ENCODE measurements around the gene CCNK. TPM values are rescaled to one million over a fixed set of nuclear protein-coding genes. Genes with fewer than 3 reads are reported as not detected.

The CCNK gene
- total RNA-seq, 1 donor from 2014 or later = 62.3 TPM

DNA sequence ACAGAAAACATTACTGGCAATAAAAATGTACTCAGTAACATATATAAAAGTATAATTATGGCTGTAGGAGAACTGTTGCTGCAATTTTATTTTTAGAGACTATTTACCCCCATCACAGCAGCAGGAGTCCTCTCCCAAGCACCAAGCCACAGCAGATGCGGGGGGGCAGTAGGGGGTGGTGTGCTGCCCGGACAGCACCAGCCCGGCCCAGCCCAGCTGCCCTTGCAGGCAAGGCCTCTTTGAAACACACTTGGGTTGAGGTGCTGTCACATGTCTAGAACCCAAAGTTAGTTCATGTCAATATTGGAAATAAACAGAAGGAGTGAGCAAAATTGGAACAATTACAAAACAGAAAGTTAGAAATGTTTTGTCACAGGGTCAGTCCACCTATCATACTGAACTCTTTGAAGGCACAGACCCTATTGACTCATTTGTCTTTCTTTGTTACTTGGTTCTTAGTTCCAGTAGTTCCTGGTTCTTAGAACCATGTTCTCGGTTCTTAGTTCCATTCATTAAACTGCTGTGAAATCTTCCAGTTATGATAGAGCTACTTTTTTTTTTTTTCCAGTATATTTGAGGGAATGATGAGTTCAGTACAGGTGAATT, 22.7 kb downstream of the CCNK start:
- Mint-ChIP-seq H3K27ac (ENCODE audit: unreplicated experiment) (no peak overlapping the region), H3K4me3 (ENCODE audit: unreplicated experiment) (no peak overlapping the region), H3K4me1 (ENCODE audit: low read depth) (no peaks in the 10 kb centered on the region), H3K9me3 (ENCODE audit: low read depth) (no peaks in the 10 kb centered on the region), H3K36me3 (ENCODE audit: low read depth) (peaks cover 45% of the 10 kb centered on the region), H3K27me3 (ENCODE audit: low read depth) (no peaks in the 10 kb centered on the region)
- DNase-seq (ENCODE audit: low spot score) = peak; percentile 64
- TF ChIP-seq, protein P1, sequence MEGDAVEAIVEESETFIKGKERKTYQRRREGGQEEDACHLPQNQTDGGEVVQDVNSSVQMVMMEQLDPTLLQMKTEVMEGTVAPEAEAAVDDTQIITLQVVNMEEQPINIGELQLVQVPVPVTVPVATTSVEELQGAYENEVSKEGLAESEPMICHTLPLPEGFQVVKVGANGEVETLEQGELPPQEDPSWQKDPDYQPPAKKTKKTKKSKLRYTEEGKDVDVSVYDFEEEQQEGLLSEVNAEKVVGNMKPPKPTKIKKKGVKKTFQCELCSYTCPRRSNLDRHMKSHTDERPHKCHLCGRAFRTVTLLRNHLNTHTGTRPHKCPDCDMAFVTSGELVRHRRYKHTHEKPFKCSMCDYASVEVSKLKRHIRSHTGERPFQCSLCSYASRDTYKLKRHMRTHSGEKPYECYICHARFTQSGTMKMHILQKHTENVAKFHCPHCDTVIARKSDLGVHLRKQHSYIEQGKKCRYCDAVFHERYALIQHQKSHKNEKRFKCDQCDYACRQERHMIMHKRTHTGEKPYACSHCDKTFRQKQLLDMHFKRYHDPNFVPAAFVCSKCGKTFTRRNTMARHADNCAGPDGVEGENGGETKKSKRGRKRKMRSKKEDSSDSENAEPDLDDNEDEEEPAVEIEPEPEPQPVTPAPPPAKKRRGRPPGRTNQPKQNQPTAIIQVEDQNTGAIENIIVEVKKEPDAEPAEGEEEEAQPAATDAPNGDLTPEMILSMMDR (IDR thresholded peaks at IDR 0.05) = no peak

DNA sequence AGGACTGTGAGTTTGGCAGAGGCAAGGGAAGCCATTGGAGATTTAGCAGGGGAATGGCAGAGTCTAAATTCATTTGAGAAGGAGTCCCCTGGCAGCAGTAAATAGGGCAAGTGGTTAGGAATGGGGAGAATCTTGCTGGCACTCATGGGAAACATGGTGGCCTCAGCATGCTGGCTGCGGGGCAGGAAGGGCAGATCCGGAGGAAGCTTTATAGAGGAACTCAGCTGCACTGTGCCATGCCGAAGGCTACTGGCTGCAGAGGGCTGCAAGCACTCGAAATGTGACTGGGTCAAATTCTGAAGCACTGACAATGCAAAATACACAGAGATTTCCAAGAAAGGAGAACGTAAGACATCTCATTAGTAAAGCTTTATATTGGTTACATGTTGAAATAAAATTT, 23.9 kb downstream of the CCNK start:
- no peaks in the 10 kb centered on the region for H3K9me3 Mint-ChIP-seq (ENCODE audit: low read depth)
- peaks cover 7% of the 10 kb centered on the region for H3K4me1 Mint-ChIP-seq (ENCODE audit: low read depth)
- no peak overlapping the region for H3K27ac Mint-ChIP-seq (ENCODE audit: unreplicated experiment)
- TF ChIP-seq, protein P1 (IDR thresholded peaks at IDR 0.05) = no peak
- DNase-seq (ENCODE audit: low spot score) = peak; percentile 24
- H3K36me3 Mint-ChIP-seq (ENCODE audit: low read depth) = peaks cover 49% of the 10 kb centered on the region
- H3K4me3 Mint-ChIP-seq (ENCODE audit: unreplicated experiment) = no peak overlapping the region
- H3K27me3 Mint-ChIP-seq (ENCODE audit: low read depth) = no peaks in the 10 kb centered on the region

DNA sequence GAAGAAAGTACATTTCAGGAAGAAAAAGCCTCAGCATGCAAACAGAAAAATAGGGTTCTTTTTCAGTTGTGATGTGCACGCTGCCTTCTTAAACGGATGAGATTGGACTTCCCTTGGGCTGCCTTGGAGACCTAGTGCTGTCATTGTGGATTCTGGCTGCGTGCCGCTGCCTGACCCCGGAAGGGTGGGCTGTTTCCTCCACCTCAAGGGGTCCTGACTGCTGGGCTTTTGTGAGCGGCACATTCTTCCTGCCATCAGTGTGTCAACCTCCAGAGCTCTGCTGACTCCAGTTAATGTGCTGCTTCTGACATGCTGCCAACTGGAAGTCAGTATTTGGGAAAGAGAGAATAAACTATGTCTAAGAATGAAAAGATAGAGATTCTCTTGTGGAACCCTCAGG, 25.1 kb downstream of the CCNK start:
- Mint-ChIP-seq H3K4me3 (ENCODE audit: unreplicated experiment) (no peak overlapping the region), H3K36me3 (ENCODE audit: low read depth) (peaks cover 46% of the 10 kb centered on the region), H3K27ac (ENCODE audit: unreplicated experiment) (no peak overlapping the region)

DNA sequence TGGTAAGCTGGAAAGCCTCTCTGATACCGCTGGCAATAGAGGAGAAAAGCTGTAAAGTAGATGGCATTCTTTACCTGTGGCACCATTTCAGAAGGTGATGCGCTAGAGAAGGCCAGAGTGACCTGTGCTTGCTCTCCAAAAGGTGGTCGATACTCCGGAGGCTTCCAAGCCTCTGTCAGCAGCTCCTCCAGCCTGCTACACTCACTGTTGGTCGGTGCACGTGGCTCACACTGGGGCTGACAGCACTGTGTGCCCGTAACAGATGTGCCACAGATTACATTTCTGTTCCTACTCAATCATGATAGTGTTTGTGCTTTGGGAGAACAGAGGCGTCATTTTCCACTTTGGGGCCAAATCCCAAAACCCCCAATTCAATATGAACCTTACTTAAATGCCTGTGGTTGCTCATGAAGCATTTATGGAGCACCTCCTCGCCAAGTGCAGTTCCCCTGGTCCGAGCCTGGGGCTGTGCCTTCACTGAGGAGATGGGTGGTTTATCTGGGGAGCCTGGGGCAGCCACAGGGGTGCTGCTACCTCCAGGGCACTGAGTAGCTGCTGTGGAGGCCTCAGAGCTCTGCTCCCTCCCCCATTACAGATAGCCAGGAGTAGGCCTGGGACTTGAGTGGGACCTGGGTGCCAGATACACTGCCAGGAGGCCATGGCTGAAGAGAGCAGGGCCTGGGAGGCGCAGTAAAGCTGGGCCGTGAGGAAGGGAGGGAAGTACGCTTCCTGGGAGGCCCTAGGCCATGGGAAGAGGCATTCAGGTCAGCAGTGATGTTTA, 26.8 kb downstream of the CCNK start:
- DNase-seq (ENCODE audit: low spot score) = peak; percentile 55
- Mint-ChIP-seq H3K9me3 (ENCODE audit: low read depth) (no peaks in the 10 kb centered on the region), H3K4me1 (ENCODE audit: low read depth) (peaks cover 27% of the 10 kb centered on the region), H3K27me3 (ENCODE audit: low read depth) (no peaks in the 10 kb centered on the region), H3K36me3 (ENCODE audit: low read depth) (peaks cover 42% of the 10 kb centered on the region), H3K4me3 (ENCODE audit: unreplicated experiment) (no peak overlapping the region), H3K27ac (ENCODE audit: unreplicated experiment) (no peak overlapping the region)
- TF ChIP-seq, protein P1 (IDR thresholded peaks at IDR 0.05) = no peak

More for the DNA sequence above, 25.1 kb downstream of the CCNK start:
- TF ChIP-seq, protein P1 (IDR thresholded peaks at IDR 0.05) = no peak
- peak; percentile 32 for DNase-seq (ENCODE audit: low spot score)
- peaks cover 15% of the 10 kb centered on the region for H3K4me1 Mint-ChIP-seq (ENCODE audit: low read depth)
- H3K9me3 Mint-ChIP-seq (ENCODE audit: low read depth) = no peaks in the 10 kb centered on the region
- H3K27me3 Mint-ChIP-seq (ENCODE audit: low read depth) = no peaks in the 10 kb centered on the region

DNA sequence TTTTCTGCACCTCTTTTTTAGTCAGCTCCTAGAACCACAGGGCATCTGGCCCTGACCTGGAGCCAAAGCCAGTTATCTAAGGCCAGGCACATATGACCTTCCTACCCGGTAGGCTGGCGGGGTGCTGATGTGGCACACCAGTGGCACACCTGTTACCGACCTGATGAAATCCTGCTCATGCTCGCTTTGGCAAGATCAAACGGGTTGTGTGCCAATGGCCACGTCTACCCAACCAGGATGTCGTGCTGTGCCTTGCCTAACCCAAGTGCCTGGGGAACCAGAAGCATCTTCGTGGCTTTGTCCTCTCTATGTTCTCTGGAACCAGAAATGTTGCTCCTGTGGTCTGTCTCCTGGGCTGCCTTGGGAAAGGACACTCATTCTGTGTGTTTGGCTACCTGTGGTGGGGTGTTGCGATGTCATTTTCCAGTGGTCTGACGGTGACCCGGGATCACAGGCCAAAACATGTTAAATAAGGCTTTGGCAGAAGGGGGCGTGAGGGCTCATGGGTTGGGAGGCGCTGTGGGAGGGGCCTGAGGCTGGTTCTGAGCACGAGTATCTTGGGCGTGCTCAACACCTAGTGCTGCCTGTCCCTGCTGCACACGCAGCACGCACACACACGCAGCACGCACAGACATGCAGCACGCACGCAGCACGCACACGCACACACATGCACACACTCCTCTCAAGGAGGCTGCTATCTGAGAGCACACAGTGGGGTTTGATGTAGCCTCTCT, 27.9 kb downstream of the CCNK start:
- DNase-seq (ENCODE audit: low spot score) = peak; percentile 58
- Mint-ChIP-seq H3K27ac (ENCODE audit: unreplicated experiment) (peak overlapping the region; percentile 24), H3K9me3 (ENCODE audit: low read depth) (no peaks in the 10 kb centered on the region), H3K4me3 (ENCODE audit: unreplicated experiment) (no peak overlapping the region), H3K27me3 (ENCODE audit: low read depth) (no peaks in the 10 kb centered on the region), H3K36me3 (ENCODE audit: low read depth) (peaks cover 34% of the 10 kb centered on the region), H3K4me1 (ENCODE audit: low read depth) (peaks cover 27% of the 10 kb centered on the region)
- TF ChIP-seq, protein P1 (IDR thresholded peaks at IDR 0.05) = no peak

All from chondrocyte (in vitro differentiated cells).